Fibroblast of skin of abdomen (primary cell): ENCODE data around the gene TSPAN11.
"Not testable (repeated sequence)": the region's sequence is repeated elsewhere in the genome, so short reads cannot be mapped to it uniquely, and the experiment has no call there.

Experiments used
- DNase-seq: peaks from one replicate; pipeline ENCODE4 v3.0.0-alpha.2; 2013

TSPAN11 gene

GRCh38 chr12:31021181-31021580 lies 94.6 kb downstream of the TSPAN11 start:
- no peak for DNase-seq

DNA sequence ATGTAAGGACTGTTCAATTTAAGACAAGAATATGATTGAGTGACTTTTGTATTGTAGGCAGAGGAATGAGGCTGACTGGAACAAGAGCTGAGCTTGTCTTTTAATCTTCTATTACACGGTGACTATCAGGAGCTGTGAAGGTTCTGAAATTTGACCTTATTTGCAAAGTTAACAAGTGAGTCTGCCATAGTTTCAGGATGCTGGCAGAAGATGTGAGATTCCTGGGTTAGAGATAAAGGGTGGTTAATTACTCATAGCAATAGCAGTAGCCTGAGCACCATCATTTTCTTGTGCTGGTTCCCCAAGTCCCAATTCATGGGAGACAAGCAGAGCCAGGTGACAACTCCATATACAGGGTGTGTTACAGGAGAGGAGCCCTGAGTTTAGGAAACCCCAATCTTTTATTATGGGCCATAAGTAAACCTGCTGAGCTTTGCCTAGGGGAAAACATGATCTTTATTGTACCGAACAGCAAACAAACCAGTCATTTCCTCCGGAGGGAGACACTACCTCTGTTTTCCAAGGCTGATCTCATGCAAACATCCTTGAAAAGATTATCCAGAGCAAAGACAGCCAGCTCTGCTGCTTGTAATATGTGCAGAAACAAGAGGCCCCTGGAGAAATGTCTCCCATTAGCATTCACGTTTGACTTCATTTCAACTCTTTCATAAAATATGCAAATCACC lies 95.4 kb downstream of the TSPAN11 start:
- DNase-seq, result no peak

DNA sequence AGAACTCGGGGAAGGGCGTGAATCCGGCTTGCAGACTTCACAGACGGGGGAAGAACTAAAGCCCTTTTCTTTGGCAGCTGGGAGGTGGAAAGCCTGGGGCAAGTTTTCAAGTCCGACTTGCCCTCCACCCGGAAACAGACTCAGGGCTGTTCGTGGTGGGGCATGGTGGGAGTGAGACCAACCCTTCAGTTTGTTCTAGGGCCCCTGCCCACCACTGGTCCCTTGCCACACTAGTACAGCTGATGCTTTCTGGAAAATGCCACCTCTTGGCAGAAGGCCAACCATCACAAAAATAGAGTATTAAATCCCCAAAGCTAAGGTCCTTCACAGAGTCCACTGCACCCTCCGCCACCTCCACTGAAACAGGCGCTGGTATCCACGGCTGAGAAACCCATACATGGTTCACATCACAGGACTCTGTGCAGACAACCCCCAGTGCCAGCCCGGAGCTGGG lies 96.8 kb downstream of the TSPAN11 start:
- no peak for DNase-seq

GRCh38 chr12:31026202-31026601 lies 99.7 kb downstream of the TSPAN11 start:
- DNase-seq, result no peak

- not testable (repeated sequence) for DNase-seq
These were observed 100.5 kb downstream of the TSPAN11 start for GRCh38 chr12:31027006-31027405.

- DNase-seq, result no peak
These were observed 102.9 kb downstream of the TSPAN11 start for GRCh38 chr12:31029468-31029867.

DNA sequence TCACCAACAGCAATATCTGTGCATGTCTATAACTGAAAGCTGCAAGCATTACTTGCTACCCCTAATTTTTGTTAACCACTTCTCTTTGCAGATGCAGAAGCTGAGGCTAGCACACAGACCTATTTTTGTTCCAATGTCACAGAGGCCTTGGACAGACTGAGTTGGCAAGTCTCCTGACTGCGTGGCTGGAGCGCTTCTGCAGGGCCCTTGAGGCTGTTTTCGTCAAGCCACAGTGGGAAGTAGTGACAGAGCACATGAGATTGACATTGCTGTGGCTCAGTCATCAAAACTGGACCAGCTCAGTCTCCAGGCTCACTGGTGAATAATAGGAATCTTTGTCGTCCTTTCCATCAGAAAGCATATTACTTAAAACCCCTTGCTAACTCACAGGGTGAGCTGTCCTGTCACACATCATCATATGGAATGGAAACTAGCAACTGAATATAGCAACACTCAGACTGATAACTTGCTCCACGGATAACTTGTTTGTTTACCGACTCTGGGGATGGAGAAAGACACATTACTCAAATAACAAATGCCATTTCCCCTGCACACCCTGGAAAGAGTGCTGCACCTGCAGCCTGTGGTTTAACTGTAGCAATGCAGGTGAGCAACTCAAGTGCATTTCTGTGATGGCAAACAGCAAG lies 103.5 kb downstream of the TSPAN11 start:
- DNase-seq, result no peak

DNA sequence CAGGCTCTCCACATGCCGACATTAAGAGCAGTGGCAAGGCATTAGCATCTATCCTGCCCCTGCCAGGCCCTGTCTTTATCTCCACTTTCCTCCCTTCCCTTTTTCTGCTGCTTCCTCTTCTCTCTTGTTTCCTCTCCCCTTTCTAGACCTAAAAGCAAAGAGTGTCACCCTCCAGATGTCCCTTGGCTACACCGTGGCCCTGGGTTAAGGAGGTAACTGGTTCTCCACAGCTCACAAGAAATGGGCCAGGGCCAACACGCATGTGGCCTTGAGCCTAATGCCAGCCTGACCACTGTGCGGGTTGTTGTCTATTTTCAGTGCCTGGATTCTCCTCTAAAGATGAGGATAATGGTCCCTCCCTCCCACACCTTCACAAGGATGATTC lies 105.4 kb downstream of the TSPAN11 start:
- no peak for DNase-seq

GRCh38 chr12:31033146-31033545 lies 106.6 kb downstream of the TSPAN11 start:
- no peak for DNase-seq

DNA sequence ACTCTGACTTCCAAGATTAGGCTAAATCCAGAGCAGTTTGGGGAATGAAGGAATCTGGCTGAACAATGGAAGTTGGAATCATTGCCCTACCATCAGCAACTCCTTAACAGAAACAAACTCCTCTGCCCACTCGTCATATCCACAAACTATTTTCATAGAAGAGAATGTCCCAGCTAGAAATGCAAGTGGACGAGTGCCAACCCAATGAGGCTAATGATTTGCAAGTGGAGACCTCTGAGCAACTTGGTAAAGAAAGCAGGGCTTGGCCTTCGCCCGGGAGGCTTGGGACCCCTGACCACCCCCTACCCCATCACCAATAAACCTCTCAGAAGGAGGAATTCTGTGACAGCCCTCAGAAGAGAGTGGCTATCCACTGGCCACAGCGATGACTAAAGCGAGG lies 107.1 kb downstream of the TSPAN11 start:
- no peak for DNase-seq

- DNase-seq, result no peak
These were observed 107.8 kb downstream of the TSPAN11 start for GRCh38 chr12:31034372-31034771.

DNA sequence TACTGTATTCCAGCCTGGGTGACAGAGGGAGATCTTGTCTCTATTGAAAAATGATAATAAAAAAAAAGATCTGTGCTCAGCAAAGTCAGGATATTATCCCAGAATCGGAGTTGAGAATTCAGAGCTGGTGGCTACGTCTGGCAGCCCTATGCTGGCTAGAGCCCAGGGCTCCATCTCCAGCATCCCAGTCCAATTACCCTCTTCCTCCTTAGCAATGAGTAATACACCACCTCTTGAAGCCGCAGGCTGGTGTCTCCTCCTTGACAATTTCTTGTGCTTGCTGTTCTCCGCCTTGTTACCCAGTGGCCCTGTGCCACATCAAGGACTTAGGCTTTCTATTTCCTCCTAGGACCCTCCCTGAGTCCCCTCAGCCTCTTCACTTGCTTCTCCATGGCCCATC lies 108.7 kb downstream of the TSPAN11 start:
- DNase-seq, result peak; percentile 6

- peak; percentile 27 for DNase-seq
These were observed 109.6 kb downstream of the TSPAN11 start for GRCh38 chr12:31035967-31036665.

- DNase-seq, result no peak
These were observed 110.5 kb downstream of the TSPAN11 start for GRCh38 chr12:31037028-31037427.

- DNase-seq, result no peak
These were observed 111.4 kb downstream of the TSPAN11 start for GRCh38 chr12:31037931-31038330.

GRCh38 chr12:31041033-31041564 lies 114.6 kb downstream of the TSPAN11 start:
- DNase-seq, result no peak
